Mucosa of descending colon (tissue), 3 donors: Measurements from ENCODE around the gene LRRC27. TPM values are rescaled to one million over a fixed set of nuclear protein-coding genes. Genes with fewer than 3 reads are reported as not detected.
"Not testable (repeated sequence)": the region's sequence is repeated elsewhere in the genome, so short reads cannot be mapped to it uniquely, and the experiment has no call there.

Experiments used
- ATAC-seq: fragments of 200-7000 bp; cut with Tn5 transposase; one replicate; pipeline ENCODE4 v1.9.1; 2020; ENCODE audit warnings: mild to moderate bottlenecking, moderate library complexity
- DNase-seq, 3 donors: peaks; one replicate each; pipeline ENCODE4 v3.0.0-alpha.2; 2020
- H3K36me3 ChIP-seq: fragments of 200-600 bp; one replicate; pipeline ENCODE4 v1.8.0; 2021; ENCODE audit warnings: low read depth, mild to moderate bottlenecking
- H3K4me1 ChIP-seq: fragments of 200-600 bp; one replicate; pipeline ENCODE4 v1.8.0; 2021; ENCODE audit warnings: low read depth, mild to moderate bottlenecking
- H3K4me3 ChIP-seq: fragments of 200-600 bp; one replicate; pipeline ENCODE4 v1.8.0; 2021; ENCODE audit warnings: mild to moderate bottlenecking
- H3K9me3 ChIP-seq: fragments of 200-600 bp; one replicate; pipeline ENCODE4 v1.8.0; 2021; ENCODE audit warnings: mild to moderate bottlenecking
- CTCF ChIP-seq: fragments of 200-600 bp; IDR thresholded peaks from one replicate; pipeline ENCODE4 v1.8.0; 2022; ENCODE audit warnings: antibody characterized with exemption, mild to moderate bottlenecking
- intact Hi-C, 2 donors: fragments of 100-400 bp; cut with DNase I in 1 of 2; cut with micrococcal nuclease in 1 of 2; formaldehyde crosslinking; loops; one replicate each; pipeline versions ENCODE4 v1.11.0 to v1.11.1; 2022; cut with DNase I, micrococcal nuclease
- total RNA-seq, 3 donors: library from RNA; stranded (reverse); fragmentation: NEBNext Ultra II Directional in 2 of 3; extraction: Animal tissue kit (Norgen Biotek cat#: 25700) in 2 of 3; gene quantifications; one replicate each; pipeline versions ENCODE4 v1.2.1 to v1.2.4, GENCODE V29; 2021 to 2023
- donor health status: DM: no; HTN: no; CAD: no; lungs with moderate emphysema.
- donor health status: DM: no; HTN: no; CAD: no.
- donor health status: DM: no; HTN: yes; CAD: no.

The LRRC27 gene
- total RNA-seq, 3 donors from 2014 or later = 6.9 to 12.2 (median 11.1) TPM

DNA sequence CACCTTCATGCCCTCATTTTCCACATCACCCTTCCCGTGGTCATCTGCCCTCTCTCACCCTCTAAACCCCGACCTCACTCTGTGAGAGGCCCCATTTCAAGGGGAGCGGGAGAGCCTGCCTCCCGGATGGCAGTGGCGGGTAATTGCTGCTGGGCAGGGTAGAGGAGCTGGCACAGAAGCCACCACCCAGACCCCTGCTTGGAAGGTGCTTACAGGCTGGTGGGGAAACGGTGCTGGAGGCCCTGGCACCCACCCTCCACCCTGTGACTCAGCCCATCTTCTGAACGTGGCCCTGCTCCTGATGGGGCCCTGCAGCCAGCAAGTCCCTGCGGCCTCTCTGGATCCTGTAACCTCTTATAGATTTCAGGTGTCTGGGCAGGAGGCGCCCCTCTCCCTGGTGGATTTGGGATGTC is 54.4 kb downstream of the LRRC27 start:
- Histone ChIP-seq H3K4me1 (peaks cover 10% of the 10 kb centered on the region), H3K9me3 (no peaks in the 10 kb centered on the region), H3K4me3 (no peak overlapping the region), H3K36me3 (no peaks in the 10 kb centered on the region)
- intact Hi-C loops = loop anchor here (5.0 to 10.0 kb wide), 4 partner anchors 66 to 248 kb away; partner anchors contain the start of gene INPP5A (in 1 of the 2)
- TF ChIP-seq CTCF = no peak
- ATAC-seq = no peak
- peak in 2 of 3 donors; percentile 31 to 40 for DNase-seq

DNA sequence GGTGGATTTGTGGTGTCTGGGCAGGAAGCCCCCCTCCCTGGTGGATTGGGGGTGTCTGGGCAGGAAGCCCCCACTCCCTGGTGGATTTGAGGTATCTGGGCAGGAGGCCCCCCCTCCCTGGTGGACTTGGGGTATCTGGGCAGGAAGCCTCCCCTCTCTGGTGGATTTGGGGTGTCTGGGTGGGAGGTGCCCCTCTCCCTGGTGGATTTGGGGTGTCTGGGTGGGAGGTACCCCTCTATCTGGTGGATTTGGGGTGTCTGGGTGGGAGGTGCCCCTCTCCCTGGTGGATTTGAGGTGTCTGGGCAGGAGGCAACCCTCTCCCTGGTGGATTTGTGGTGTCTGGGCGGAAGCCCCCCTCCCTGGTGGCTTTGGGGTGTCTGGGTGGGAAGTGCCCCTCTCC is 54.9 kb downstream of the LRRC27 start:
- not testable (repeated sequence) for ATAC-seq, H3K9me3 ChIP-seq, H3K4me3 ChIP-seq, H3K36me3 ChIP-seq
- peaks cover 10% of the 10 kb centered on the region for H3K4me1 ChIP-seq
- DNase-seq = peak in 2 of 3 donors; percentile 24 to 43
- intact Hi-C loops = loop anchor here (5.0 to 10.0 kb wide), 4 partner anchors 65 to 248 kb away; partner anchors contain the start of gene INPP5A (in 1 of the 2)

- peak; percentile 58 for TF ChIP-seq CTCF
- H3K4me3 ChIP-seq = no peak overlapping the region
- peak; percentile 83 for ATAC-seq
- H3K4me1 ChIP-seq = peaks cover 10% of the 10 kb centered on the region
- intact Hi-C loops = loop anchor here (5.0 to 10.0 kb wide), 4 partner anchors 65 to 247 kb away; partner anchors contain the start of gene INPP5A (in 1 of the 2)
- peak; percentile 82 to 88 (median 86) for DNase-seq
- no peaks in the 10 kb centered on the region for H3K36me3 ChIP-seq
- H3K9me3 ChIP-seq = no peaks in the 10 kb centered on the region
Measured at GRCh38 chr10:132387764-132388210, 55.8 kb downstream of the LRRC27 start.

DNA sequence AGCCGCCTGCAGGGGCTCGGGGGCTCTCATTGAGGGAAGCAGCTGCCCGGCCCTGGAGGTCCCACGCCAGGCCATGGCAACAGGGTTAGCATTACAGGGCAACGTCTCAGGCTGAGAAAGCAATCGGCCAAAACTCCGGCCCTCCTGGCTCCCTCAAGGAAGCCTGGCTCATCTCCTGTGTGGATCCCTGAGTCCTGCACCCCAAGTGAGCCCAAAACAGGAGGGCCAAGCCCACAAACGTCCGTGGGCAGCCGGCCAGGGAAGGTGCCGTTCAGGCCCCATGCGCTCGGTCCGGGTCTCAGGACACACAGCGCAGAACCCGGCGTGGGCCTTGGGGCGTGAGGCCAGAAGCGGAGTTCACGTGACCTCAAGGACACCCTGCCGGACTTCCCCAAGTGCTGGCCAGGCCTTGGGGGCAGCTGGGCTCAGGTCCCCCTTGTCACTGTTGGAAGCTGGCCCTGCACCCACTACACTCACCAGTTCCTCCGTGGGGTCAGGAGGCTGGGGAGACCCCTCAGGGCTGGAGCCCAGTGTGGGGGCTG is 57.0 kb downstream of the LRRC27 start:
- TF ChIP-seq CTCF = no peak
- no peaks in the 10 kb centered on the region for H3K9me3 ChIP-seq
- intact Hi-C loops = loop anchor here (5.0 to 10.0 kb wide), 4 partner anchors 63 to 246 kb away; partner anchors contain the start of gene INPP5A (in 1 of the 2)
- no peak overlapping the region for H3K4me3 ChIP-seq
- H3K4me1 ChIP-seq = peaks cover 10% of the 10 kb centered on the region
- DNase-seq (peak; percentile 40 to 65 (median 64)), ATAC-seq (peak; percentile 19)
- no peaks in the 10 kb centered on the region for H3K36me3 ChIP-seq

DNA sequence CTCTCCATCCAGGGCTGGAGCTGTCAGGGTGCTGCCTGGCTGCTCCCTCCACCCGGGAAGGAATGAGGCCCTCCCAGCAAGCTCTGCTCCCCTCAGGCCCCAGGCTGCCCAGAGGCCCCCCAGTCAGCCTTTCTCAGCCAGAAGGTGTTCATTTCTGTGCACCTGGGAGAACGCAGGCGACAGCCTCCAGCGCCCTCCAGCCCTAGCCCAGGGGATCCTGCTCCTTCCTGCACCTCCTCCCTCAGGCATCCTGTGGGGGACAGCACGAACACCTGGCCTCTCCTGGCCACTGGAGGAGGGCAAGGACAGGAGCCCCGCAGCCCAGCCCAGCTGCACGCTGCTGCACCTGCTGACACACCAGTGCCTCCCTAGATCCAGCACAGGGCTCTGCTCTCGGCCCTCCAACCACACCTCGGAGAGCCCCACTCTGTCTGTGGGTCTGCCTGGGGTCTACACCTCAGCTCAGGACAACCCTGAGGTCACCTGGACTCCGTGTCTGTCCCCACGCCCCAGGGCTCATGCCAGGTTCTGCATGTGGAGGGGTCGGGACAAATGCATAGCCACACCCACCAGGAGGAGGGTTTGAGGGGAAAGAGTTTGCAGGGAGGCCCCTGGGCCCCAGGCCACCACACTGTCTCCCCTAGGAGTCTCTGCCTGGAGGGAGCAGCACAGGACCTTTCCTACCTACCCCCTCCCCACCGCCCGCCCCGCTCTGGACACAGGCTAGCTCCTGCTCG is 57.6 kb downstream of the LRRC27 start:
- DNase-seq = peak in 2 of 3 donors; percentile 43 to 62
- Histone ChIP-seq H3K9me3 (no peaks in the 10 kb centered on the region), H3K4me3 (no peak overlapping the region), H3K36me3 (no peaks in the 10 kb centered on the region), H3K4me1 (peaks cover 10% of the 10 kb centered on the region)
- peak; percentile 52 for ATAC-seq
- no peak for TF ChIP-seq CTCF
- intact Hi-C loops = loop anchor here (5.0 to 10.0 kb wide), 4 partner anchors 63 to 245 kb away; partner anchors contain the start of gene INPP5A (in 1 of the 2)
